Forelimb muscle (tissue), 1 donor: ENCODE data around the gene MARCHF11. TPM values are rescaled to one million over a fixed set of nuclear protein-coding genes. Genes with fewer than 3 reads are reported as not detected.

Source experiments
- DNase-seq: peaks from one replicate; pipeline ENCODE4 v3.0.0-alpha.2; 2013; ENCODE audit warnings: low read depth
- polyA plus RNA-seq: library from polyadenylated mRNA; unstranded; fragments of 120-200 nt; gene quantifications from one replicate; pipeline ENCODE4 v1.2.1, GENCODE V29; 2013; ENCODE audit not compliant: insufficient read length

The MARCHF11 gene
- polyA plus RNA-seq, 1 donor = not detected

DNA sequence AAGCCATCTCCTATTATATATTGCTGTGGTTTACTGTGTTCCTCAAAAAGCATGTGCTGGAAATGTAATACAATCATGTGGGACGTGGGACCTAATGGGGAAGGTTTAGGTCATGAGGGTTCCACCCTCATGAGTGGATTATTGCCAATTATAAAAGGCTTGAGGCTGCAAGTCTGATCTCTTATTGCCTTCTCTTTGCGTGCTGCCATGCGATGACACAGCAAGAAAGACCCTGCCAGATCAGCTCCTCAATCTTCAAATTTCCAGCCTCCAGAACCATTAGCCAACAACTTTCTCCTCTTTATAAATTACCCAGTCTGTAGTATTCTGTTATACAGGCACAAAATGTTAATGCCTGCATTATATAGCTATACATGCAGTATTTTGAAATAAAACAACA is 45.4 kb downstream of the MARCHF11 start:
- no peak for DNase-seq

DNA sequence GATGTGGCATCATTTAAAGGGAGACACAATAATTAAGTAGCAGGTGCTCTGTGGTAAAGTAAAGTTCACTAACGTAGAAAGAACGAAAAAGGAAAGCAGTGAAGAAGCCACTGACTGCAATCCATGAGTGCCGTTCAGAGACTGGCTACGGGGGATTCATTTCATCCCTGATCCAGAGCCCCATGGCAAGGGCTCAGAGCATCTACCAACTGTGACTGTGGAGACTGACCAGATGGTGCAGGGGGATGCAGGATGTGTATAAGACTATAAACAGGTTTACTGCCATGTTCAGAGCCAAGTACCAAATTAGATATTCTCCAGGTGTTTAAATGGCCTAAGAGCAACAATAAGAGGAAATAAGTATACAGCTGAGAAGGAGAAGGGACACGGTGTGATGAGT is 47.7 kb downstream of the MARCHF11 start:
- DNase-seq = no peak

DNA sequence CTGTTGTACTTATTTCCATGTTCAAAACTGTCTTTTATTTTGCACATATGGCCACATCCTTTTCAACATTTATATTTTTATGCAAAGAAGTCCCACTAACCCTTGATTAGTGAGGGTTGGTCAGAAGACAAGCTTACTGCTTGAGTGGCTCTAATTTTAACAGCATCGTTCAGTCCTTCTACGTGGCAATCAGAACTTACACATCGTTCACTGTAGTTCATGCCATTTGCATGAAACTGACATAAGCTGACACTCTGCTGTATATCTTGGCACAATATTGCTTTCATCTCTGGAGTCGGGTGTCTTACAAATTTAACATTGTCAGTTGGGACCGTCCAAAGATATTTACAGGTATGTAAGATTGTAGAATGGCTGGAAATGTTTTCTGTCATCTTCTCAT is 50.6 kb downstream of the MARCHF11 start:
- DNase-seq = no peak

DNA sequence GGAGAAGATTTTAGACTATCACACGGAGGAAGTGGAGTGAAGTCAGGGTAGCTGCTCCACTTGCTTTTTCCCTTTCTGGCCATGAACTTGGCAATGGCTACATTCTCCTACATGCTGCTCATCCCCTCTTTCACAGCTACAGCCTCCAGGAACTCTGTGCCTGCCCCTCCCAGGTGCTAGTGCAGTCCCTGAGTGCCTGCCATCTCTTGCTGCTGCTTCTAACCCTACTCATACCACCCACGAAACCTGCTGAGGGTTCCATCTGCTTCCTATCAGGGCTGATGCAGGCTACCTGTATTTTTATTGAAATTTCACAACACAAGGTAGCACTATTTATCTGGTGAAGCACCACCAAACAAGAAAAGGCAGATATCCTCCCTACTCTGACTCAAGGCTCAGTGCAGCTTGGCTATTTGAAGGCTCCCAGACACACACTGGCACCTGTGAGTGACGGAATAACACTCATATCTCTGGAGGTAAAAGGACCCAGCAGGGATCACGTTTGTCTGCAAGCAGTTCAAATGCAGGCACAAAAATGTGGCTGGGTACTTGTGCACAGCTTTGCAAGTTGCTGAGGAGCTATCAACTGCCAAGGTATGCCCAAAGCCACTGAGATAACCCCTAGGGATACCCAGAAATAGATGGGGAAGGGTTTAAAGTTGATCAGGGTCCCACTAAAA is 51.6 kb downstream of the MARCHF11 start:
- no peak for DNase-seq

DNA sequence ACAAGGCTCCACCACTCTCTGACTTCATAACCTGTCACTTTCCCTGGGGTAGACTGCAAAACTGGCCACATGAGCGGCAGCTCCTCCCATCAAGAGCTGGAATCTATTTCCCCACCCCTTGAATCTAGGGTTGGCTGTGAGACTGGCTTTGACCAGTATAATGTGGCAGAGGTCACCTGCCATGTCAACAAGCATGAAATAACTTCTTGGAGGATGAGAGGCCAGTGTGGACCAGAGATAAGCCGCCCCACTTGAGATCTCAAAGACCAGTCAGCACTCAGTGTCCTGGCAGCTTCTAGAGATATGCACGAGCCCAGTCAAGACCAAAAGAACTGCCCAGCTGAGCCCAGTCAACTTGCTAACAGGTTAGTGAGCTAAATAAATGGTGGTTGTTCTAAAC is 59.0 kb downstream of the MARCHF11 start:
- no peak for DNase-seq

DNA sequence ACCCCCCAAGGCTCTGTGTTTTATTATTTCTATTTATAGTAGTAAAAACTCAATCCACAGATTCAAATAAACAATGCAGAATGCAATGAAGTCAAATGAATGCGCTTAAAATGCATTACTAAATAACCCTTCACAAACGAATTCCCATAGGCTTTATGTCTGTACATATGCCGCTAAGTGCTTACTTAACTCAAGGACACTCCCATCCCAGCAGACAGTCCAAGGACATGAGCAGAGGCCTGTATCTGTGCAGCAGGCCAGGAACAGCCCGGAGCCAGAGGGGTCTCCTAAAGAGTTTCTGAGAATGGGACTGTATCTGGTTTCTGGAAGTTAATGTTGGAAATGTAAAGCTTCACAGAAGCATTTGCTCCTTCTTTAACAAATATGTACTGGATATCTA is 59.8 kb downstream of the MARCHF11 start:
- no peak for DNase-seq

DNA sequence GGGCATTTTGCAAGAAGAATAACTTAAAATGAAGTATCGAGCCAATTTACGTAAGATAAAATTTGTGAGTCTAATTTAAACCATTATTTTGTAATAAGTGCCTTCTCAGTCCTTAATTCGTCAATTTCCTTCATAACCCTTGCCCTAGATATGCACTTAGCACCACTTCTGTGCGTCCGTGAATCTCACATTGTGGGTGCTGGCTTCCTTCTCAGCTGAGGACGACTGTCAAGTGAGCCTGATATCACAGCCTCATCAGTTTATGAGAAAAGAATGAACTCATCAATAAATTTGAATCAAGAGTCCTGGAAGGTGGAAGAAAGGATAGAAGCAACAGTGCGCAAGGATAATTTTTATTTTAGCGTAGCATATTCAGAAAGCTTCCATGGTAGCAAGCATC is 64.5 kb downstream of the MARCHF11 start:
- no peak for DNase-seq

DNA sequence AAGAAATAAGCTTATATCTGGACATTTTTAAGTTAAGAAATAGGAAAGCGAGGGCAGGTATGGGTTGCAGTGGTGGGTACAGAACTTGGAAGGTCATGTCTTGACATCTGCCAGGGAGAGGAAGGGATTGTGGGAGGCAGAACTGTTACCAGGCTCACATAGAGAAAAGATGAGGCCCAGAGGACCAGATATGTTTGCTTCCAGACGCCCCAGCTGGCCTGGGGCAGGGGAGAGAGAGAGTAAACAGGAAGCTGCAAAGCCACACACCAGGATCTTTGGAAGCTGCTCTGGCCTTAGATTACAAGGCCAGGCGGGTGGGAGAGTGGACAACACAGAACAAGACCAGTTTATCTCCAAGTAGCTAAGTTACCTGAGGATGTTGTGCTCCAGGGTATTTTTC is 71.2 kb downstream of the MARCHF11 start:
- DNase-seq = no peak

DNA sequence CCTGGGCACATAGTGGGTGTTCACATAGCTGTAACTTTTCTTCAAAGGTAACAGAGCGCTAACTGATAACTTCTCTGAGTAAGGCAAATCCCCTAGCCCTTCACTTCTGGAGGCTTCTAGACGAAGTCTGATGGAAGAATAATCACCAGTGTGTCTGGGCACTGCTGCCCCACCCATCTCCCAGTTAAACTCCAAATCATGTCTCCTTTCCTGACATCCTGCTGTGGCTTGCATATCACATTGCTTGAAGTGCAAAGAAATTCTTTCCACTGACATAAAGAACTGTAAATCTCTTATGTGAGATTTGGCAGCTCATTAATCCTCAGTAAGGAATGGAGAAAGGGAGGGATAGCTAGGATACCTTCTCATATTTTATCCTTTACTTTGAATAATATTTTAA is 74.6 kb downstream of the MARCHF11 start:
- DNase-seq = no peak

DNA sequence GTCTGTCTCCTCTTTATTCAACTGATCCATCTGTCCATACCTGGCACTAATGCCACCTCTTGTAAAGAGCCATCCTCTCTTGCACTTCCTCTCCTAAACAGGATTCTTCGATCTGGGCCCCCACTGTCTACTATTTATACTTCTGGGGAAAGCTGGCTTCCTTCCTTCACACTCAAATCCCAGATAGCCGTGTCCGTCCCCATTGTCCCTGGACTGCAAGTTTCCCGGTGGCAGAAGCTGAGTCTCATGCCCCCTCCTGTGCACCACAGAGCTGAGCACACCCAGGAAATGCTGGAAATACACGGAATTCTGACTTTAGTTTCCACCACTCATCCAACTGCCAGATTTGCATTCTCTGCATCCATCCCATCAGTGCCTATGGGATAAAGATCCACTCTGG is 84.0 kb downstream of the MARCHF11 start:
- DNase-seq = no peak

DNA sequence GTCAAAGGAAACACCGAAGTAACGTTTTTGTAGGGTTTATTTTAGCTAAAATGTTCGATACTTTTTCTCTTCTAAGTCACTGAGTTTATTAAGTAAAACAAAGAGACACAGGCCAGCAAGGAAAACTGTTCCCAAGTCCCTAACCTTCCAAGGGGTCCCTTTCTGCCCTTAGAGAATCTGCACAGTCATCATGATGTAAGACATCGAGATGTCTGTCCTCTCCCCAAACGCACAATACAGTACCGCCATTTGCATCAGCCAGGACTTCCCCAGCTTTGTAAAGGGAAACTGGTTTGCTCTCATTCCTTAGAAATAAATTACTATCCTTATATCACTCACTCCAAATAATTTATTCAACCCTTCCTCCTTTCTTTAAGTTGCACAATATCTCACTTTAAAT is 89.3 kb downstream of the MARCHF11 start:
- DNase-seq = no peak

DNA sequence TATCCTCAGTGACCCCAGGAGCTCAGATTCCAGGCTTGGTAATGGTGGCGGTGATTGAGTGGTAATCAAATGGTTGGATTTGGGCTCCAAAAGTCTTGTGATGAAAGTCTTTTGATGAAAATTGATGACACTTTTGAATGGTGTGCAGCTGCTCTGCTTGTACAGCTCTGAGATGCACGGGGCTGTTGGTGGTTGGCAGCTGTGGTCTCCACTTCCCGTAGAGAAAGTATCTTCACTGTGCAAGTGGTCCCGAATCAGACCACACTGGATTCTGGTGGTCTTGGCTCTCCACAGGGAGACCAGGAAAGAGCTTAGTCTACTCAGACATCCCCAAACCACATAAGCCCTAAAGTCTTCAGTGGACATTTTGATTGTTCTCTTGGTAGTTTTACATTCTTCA is 96.6 kb downstream of the MARCHF11 start:
- no peak for DNase-seq

DNA sequence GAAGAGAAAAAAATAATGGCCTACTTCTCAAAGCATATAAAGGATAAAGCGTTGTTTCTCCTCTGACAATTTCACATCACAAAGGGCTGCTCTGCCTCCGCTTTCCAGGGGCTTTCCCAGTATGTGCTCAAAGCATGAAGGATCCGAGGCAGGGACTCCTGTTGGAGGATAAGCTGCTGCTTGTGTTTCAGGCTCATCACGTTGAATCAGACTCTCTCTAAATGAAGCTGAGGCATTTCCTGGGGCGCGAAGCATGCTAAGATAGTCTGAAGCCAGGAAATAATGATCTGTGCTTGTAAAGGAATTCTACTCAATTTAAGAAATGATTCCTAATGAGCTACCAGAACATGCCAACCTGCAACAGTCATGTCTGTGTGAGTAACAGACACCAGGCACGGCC is 97.5 kb downstream of the MARCHF11 start:
- no peak for DNase-seq

DNA sequence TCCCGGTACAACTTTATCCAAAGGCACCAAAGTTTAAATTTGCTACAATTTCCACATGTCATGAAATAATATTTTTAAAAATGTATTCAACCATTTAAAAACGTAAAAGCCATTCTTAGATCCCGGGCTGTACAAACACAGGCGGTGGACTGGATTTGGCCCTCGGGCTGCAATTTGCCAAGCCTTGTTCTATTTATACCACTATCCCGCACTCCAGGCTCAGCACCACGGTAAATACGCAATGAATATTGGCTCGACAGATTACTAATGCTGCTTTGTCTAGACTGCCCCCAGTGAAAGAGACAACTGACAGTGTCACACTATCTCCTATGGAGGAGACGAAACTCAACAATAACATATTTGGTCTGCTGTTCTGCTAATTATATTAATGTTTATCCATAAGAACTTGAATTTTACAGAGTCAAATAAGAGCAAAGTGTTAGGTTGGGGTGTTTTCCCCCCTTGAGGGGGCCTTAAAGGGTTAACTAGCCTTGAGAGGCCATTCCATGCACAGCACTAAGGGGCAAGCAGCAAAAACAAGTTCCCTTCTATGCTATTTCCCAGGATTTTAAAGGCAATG is 98.1 kb downstream of the MARCHF11 start:
- no peak for DNase-seq

DNA sequence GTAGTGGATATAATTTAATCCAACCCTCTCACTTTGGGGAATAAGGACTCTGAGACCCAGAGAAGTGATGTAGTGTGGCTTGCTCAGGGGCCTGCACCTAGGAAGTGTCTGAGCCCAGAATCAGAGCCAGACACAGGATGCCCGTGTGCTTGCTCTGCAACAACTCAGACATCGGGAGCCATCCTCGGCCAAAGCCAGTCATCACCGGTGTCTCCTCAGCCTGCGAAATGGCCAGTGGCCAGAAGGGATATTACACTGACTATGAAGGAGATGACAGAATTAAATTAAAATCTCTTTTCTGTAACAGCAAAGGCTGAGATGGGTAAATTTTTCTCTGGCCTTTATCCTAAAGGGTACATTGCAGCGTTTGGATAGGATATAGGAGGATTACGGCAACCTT is 102.9 kb downstream of the MARCHF11 start:
- no peak for DNase-seq

DNA sequence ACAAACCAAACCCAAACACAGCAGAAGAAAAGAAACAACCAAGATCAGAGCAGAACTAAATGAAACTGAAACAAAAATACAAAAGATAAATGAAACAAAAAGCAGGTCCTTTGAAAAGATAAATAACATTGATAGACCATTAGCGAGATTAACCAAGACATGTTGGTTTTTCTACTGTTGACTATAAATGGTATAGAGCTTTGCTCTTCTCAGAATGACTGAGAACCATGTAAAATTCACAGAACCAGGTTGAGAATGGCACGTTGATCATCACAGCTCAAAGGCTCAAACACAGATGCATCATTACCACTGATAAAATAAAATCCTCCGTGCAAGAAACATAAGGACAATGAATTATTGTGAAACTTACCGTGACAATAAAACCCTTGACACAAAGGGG is 105.2 kb downstream of the MARCHF11 start:
- DNase-seq = no peak

DNA sequence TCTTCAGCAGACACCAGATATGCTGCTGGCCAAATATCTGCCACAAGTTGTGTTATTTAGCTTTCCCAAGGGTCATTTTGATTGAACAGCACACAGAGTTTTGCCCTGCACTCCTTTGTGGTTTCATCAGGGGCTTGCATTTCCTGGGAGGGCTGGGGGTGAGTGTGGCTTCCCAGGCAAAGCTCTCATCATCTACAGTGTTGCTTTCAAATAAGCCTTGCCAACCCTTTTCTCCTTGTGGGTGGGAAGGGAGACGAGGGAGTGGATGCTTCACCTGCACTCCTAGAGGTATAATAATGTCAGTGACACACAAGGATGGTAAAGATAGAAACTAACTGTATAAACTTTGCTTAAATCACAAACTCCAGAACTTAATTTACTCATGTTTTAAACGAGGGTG is 107.0 kb downstream of the MARCHF11 start:
- DNase-seq = no peak

DNA sequence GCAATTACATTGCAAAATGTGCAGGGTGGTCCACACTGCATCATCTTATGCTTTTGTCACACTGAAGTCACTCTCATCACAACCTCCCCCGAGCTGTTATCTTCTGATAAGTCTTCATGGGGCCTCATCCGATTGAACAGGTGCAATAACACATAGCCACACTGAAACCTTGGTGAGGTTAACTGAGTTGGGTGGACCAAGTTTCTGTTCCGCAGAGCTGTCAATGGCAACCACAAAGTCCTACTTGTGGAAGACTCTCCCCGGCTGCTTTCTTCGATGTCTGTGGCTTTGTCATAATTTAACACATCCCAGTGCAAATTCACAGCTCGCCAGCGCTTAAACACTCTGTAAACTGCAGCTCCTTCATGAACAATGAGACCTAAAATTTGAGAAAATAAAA is 112.2 kb downstream of the MARCHF11 start:
- DNase-seq = no peak

DNA sequence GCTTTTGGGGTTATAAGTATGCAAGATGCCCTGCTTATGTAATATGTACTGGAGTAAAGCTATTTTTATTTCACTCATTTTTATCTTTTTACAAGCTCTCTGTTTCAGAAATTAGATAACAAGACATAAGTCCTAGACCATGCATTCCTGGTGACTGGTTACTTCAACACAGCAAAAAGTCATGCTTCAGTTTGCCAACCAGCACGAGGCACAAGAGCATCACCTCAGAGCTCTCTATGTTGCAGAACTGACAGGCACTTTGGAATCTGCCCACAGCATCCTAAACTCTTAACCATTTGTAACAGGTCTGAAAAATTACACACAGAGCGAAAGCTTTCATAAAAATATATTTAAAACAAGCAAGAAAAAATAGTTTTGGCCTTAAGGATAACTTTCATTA is 112.8 kb downstream of the MARCHF11 start:
- DNase-seq = no peak

DNA sequence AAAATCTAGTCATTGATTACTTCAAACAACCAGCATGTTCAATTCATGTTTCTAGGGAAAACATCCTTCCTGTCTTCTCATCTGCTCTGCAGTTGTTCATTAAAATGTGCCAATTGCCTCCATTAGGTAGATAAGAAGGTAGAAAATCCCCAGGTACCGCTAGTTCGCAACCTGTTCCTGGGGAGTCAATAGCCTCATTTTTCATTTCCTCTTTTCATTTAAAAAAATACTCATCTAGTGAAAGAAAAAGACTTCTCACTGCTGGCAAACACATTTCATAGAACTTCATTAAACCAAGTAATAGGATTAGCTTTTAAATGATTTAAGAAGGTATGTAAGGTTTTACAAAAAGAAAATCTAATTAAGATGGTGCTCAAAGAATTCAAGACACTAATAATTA is 113.3 kb downstream of the MARCHF11 start:
- no peak for DNase-seq

DNA sequence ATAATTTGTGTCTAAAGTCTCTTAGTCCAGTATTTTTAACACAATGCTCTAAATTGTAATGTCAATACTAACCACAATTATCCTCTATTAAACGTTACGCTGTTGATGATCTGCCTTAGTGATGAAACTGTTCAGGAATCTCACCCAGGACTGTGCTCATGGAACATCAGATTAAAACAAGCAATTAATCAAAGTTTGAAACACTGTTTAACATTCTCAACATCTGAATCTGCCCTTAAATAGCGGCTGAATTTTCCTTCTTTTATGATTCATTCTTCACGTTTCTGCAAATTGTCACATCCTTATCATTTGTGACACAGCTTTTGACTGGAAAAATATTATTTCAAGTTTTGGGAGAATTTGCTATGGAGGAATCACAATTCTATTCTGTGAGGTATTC is 113.8 kb downstream of the MARCHF11 start:
- no peak for DNase-seq

DNA sequence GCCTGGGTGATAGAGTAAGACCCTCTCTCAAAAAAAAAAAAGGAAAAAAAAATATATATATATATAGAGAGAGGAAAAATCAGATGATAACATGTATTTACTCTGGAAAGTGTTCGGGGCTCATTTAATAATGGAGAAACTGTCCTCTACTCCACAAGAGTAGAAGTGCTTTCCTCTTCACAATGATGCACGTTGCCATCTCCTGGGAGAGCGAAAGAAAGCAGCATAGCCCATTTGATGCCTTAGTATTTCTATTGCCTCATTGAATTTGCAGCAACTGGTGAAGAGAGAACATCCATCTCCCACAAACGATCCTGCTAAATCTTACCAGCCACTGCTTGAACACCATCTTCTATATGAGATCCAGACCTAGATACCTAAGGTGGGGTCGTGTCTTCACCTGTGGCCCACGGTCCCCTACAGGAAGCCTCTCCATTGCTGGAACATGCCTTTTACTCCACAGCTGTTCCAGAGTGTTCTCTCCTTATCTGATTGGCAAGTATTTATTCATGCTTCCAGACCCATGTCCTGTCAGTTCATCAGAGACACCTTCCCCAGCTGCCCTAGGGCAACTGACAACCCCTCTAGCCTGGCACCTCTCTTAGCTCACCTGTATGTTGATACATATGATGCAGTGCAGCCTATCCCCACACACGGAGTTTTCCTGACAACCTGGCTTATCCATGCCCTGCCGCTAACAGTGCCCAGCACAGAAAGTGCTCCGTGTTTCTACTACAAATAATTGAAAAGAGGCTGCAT is 115.3 kb downstream of the MARCHF11 start:
- no peak for DNase-seq

DNA sequence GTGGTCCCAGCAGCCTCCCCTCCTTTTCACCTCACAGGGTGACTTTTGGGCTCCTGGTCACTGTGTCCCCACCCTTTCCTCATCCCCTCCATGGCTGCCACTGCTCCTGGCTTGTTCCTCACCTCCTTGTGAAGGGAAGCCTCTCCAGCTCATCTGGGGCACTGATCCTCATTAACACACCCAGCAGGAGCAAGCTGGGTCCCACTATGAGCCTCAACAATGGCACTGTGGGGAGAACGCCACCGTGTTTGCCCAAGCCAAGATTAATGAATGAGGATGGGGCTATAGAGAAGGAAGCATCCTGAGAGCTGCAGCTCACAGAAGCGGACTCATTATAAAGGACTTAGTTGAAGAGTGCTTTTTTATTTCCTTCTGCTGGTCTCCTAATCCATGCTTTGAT is 118.4 kb downstream of the MARCHF11 start:
- DNase-seq = no peak
